ENCODE data around the gene AMIGO1.

Gene AMIGO1

GRCh38 chr1:109542657-109543056 lies 33.1 kb upstream of the AMIGO1 start:
- no peaks in the 10 kb centered on the region for H3K36me3 ChIP-seq (ENCODE audit: insufficient read depth, low read length)
- H3K79me2 ChIP-seq (ENCODE audit: control insufficient read depth, insufficient read depth, low read length, unreplicated experiment), result peaks cover 10% of the 10 kb centered on the region
- no peak overlapping the region for H2AFZ ChIP-seq (ENCODE audit: low read length, unreplicated experiment)
- H3K27me3 ChIP-seq (ENCODE audit: insufficient read depth, low read length), result no peaks in the 10 kb centered on the region
- H3K27ac ChIP-seq (ENCODE audit: low read depth, low read length), result no peak overlapping the region
- H3K4me3 ChIP-seq (ENCODE audit: low read depth, low read length), result no peak overlapping the region
- peaks cover 16% of the 10 kb centered on the region for H3K4me1 ChIP-seq (ENCODE audit: control insufficient read depth, insufficient read depth, low read length, unreplicated experiment)

GRCh38 chr1:109541102-109541501 lies 31.6 kb upstream of the AMIGO1 start:
- peaks cover 8% of the 10 kb centered on the region for H3K4me1 ChIP-seq (ENCODE audit: control insufficient read depth, insufficient read depth, low read length, unreplicated experiment)
- H3K4me3 ChIP-seq (ENCODE audit: low read depth, low read length), result no peak overlapping the region
- H3K27me3 ChIP-seq (ENCODE audit: insufficient read depth, low read length), result no peaks in the 10 kb centered on the region
- no peaks in the 10 kb centered on the region for H3K79me2 ChIP-seq (ENCODE audit: control insufficient read depth, insufficient read depth, low read length, unreplicated experiment)
- no peak overlapping the region for H3K27ac ChIP-seq (ENCODE audit: low read depth, low read length)
- no peaks in the 10 kb centered on the region for H3K36me3 ChIP-seq (ENCODE audit: insufficient read depth, low read length)
- H2AFZ ChIP-seq (ENCODE audit: low read length, unreplicated experiment), result peak overlapping the region; percentile 12

- H3K79me2 ChIP-seq (ENCODE audit: control insufficient read depth, insufficient read depth, low read length, unreplicated experiment), result no peaks in the 10 kb centered on the region
- no peak within 1 kb of the TSS for H3K4me3 ChIP-seq (ENCODE audit: low read depth, low read length)
- no peak within 1 kb of the TSS for H3K27ac ChIP-seq (ENCODE audit: low read depth, low read length)
These were observed 30.1 kb upstream of the AMIGO1 start, which contains the start of gene GPR61 for GRCh38 chr1:109539676-109540075. Gene GPR61 (plus strand): TSS chr1:109539872. CDS start chr1:109543023, 3,151 bp downstream.

GRCh38 chr1:109538827-109539555 lies 29.5 kb upstream of the AMIGO1 start:
- H3K79me2 ChIP-seq (ENCODE audit: control insufficient read depth, insufficient read depth, low read length, unreplicated experiment), result no peaks in the 10 kb centered on the region
- H3K36me3 ChIP-seq (ENCODE audit: insufficient read depth, low read length), result no peaks in the 10 kb centered on the region
- no peak overlapping the region for H3K27ac ChIP-seq (ENCODE audit: low read depth, low read length)
- H2AFZ ChIP-seq (ENCODE audit: low read length, unreplicated experiment), result no peak overlapping the region
- peaks cover 8% of the 10 kb centered on the region for H3K4me1 ChIP-seq (ENCODE audit: control insufficient read depth, insufficient read depth, low read length, unreplicated experiment)
- H3K4me3 ChIP-seq (ENCODE audit: low read depth, low read length), result no peak overlapping the region
- no peaks in the 10 kb centered on the region for H3K27me3 ChIP-seq (ENCODE audit: insufficient read depth, low read length)

More at GRCh38 chr1:109539676-109540075, 30.1 kb upstream of the AMIGO1 start, which contains the start of gene GPR61:
- peaks cover 8% of the 10 kb centered on the region for H3K4me1 ChIP-seq (ENCODE audit: control insufficient read depth, insufficient read depth, low read length, unreplicated experiment)
- no peak within 1 kb of the TSS for H2AFZ ChIP-seq (ENCODE audit: low read length, unreplicated experiment)
- no peaks in the 10 kb centered on the region for H3K36me3 ChIP-seq (ENCODE audit: insufficient read depth, low read length)
- H3K27me3 ChIP-seq (ENCODE audit: insufficient read depth, low read length), result no peaks in the 10 kb centered on the region

- no peak overlapping the region for H3K27ac ChIP-seq (ENCODE audit: low read depth, low read length)
- peaks cover 10% of the 10 kb centered on the region for H3K4me1 ChIP-seq (ENCODE audit: control insufficient read depth, insufficient read depth, low read length, unreplicated experiment)
- no peak overlapping the region for H2AFZ ChIP-seq (ENCODE audit: low read length, unreplicated experiment)
- no peak overlapping the region for H3K4me3 ChIP-seq (ENCODE audit: low read depth, low read length)
- H3K27me3 ChIP-seq (ENCODE audit: insufficient read depth, low read length), result no peaks in the 10 kb centered on the region
- H3K36me3 ChIP-seq (ENCODE audit: insufficient read depth, low read length), result no peaks in the 10 kb centered on the region
- H3K79me2 ChIP-seq (ENCODE audit: control insufficient read depth, insufficient read depth, low read length, unreplicated experiment), result no peaks in the 10 kb centered on the region
These were observed 28.1 kb upstream of the AMIGO1 start for GRCh38 chr1:109537450-109538178.

- H2AFZ ChIP-seq (ENCODE audit: low read length, unreplicated experiment), result no peak overlapping the region
- H3K36me3 ChIP-seq (ENCODE audit: insufficient read depth, low read length), result no peaks in the 10 kb centered on the region
- H3K79me2 ChIP-seq (ENCODE audit: control insufficient read depth, insufficient read depth, low read length, unreplicated experiment), result no peaks in the 10 kb centered on the region
- no peaks in the 10 kb centered on the region for H3K27me3 ChIP-seq (ENCODE audit: insufficient read depth, low read length)
- no peak overlapping the region for H3K4me3 ChIP-seq (ENCODE audit: low read depth, low read length)
- H3K27ac ChIP-seq (ENCODE audit: low read depth, low read length), result no peak overlapping the region
- H3K4me1 ChIP-seq (ENCODE audit: control insufficient read depth, insufficient read depth, low read length, unreplicated experiment), result peaks cover 8% of the 10 kb centered on the region
These were observed 26.5 kb upstream of the AMIGO1 start for GRCh38 chr1:109535971-109536491.

- Histone ChIP-seq H3K4me3 (ENCODE audit: low read depth, low read length) (no peak overlapping the region), H3K27me3 (ENCODE audit: insufficient read depth, low read length) (no peaks in the 10 kb centered on the region), H2AFZ (ENCODE audit: low read length, unreplicated experiment) (no peak overlapping the region), H3K4me1 (ENCODE audit: control insufficient read depth, insufficient read depth, low read length, unreplicated experiment) (peaks cover 8% of the 10 kb centered on the region), H3K79me2 (ENCODE audit: control insufficient read depth, insufficient read depth, low read length, unreplicated experiment) (no peaks in the 10 kb centered on the region), H3K27ac (ENCODE audit: low read depth, low read length) (no peak overlapping the region), H3K36me3 (ENCODE audit: insufficient read depth, low read length) (no peaks in the 10 kb centered on the region)
These were observed 26.0 kb upstream of the AMIGO1 start for GRCh38 chr1:109535481-109535880.

- no peak overlapping the region for H3K27ac ChIP-seq (ENCODE audit: low read depth, low read length)
- H2AFZ ChIP-seq (ENCODE audit: low read length, unreplicated experiment), result no peak overlapping the region
These were observed 24.9 kb upstream of the AMIGO1 start for GRCh38 chr1:109534307-109534858.

GRCh38 chr1:109532365-109533136 lies 23.0 kb upstream of the AMIGO1 start:
- peaks cover 8% of the 10 kb centered on the region for H3K4me1 ChIP-seq (ENCODE audit: control insufficient read depth, insufficient read depth, low read length, unreplicated experiment)
- 0 out of 2 replicates have a peak overlapping the region, but pooled peaks have one; percentile 26 for H3K4me3 ChIP-seq (ENCODE audit: low read depth, low read length)
- H3K27ac ChIP-seq (ENCODE audit: low read depth, low read length), result no peak overlapping the region
- peaks cover 4% of the 10 kb centered on the region; the same call in 1 of the 2 replicates for H3K27me3 ChIP-seq (ENCODE audit: insufficient read depth, low read length)
- H2AFZ ChIP-seq (ENCODE audit: low read length, unreplicated experiment), result peak overlapping the region; percentile 95
- no peaks in the 10 kb centered on the region for H3K36me3 ChIP-seq (ENCODE audit: insufficient read depth, low read length)
- H3K79me2 ChIP-seq (ENCODE audit: control insufficient read depth, insufficient read depth, low read length, unreplicated experiment), result no peaks in the 10 kb centered on the region

More at GRCh38 chr1:109534307-109534858, 24.9 kb upstream of the AMIGO1 start:
- H3K4me1 ChIP-seq (ENCODE audit: control insufficient read depth, insufficient read depth, low read length, unreplicated experiment), result peaks cover 8% of the 10 kb centered on the region
- no peaks in the 10 kb centered on the region for H3K79me2 ChIP-seq (ENCODE audit: control insufficient read depth, insufficient read depth, low read length, unreplicated experiment)
- no peaks in the 10 kb centered on the region for H3K27me3 ChIP-seq (ENCODE audit: insufficient read depth, low read length)
- no peaks in the 10 kb centered on the region for H3K36me3 ChIP-seq (ENCODE audit: insufficient read depth, low read length)
- H3K4me3 ChIP-seq (ENCODE audit: low read depth, low read length), result no peak overlapping the region

GRCh38 chr1:109531826-109532364 lies 22.4 kb upstream of the AMIGO1 start:
- Histone ChIP-seq H3K79me2 (ENCODE audit: control insufficient read depth, insufficient read depth, low read length, unreplicated experiment) (no peaks in the 10 kb centered on the region), H2AFZ (ENCODE audit: low read length, unreplicated experiment) (no peak overlapping the region)

More at GRCh38 chr1:109531826-109532364, 22.4 kb upstream of the AMIGO1 start:
- 0 out of 2 replicates have a peak overlapping the region, but pooled peaks have one; percentile 26 for H3K4me3 ChIP-seq (ENCODE audit: low read depth, low read length)
- peaks cover 8% of the 10 kb centered on the region for H3K4me1 ChIP-seq (ENCODE audit: control insufficient read depth, insufficient read depth, low read length, unreplicated experiment)
- H3K27ac ChIP-seq (ENCODE audit: low read depth, low read length), result no peak overlapping the region
- peaks cover 11% of the 10 kb centered on the region for H3K27me3 ChIP-seq (ENCODE audit: insufficient read depth, low read length)
- H3K36me3 ChIP-seq (ENCODE audit: insufficient read depth, low read length), result no peaks in the 10 kb centered on the region
